ENCODE results near the gene SEMA3D.

SEMA3D gene

GRCh38 chr7:85079434-85079833 is 107.4 kb downstream of the SEMA3D start:
- no peak for DNase-seq (ENCODE audit: low read depth in 2 of 2)

- no peak for DNase-seq (ENCODE audit: low read depth in 2 of 2)
Measured at GRCh38 chr7:85078181-85078580, 108.7 kb downstream of the SEMA3D start.

- DNase-seq (ENCODE audit: low read depth in 2 of 2) = no peak
Measured at GRCh38 chr7:85075864-85076263, 111.0 kb downstream of the SEMA3D start.

GRCh38 chr7:85074992-85075391 is 111.9 kb downstream of the SEMA3D start:
- no peak for DNase-seq (ENCODE audit: low read depth in 2 of 2)

- DNase-seq (ENCODE audit: low read depth in 2 of 2) = no peak
Measured at GRCh38 chr7:85074016-85074415, 112.8 kb downstream of the SEMA3D start.

DNA sequence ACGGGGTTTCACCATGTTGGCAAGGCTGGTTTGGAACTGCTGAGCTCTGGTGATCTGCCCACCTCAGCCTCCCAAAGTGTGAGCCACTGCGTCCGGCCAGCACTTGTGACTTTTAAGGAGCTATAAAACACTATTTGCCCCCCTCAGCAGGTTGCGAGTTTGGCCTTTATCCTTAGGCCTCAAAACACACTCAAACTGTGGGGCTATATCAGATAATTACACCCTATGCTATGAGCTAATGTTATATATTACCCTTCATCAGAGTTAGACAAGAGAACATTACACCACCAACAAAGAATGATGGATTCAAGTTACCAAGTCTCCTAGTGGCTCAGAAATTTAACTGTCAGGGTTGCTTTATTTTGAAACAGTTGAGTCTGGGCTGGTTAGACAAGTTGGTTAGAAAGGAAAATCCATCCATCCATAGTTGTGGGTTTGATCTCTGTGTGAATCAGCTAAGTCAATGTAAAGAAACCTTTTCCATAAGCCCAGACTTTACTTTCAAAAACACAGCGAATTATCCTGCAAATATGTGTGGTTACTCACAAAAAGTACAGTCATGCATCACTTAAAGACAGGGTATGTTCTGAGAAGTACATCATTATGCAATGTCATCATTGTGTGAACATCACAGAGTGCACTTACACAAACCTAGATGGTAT is 115.8 kb downstream of the SEMA3D start:
- DNase-seq (ENCODE audit: low read depth in 2 of 2) = no peak

DNA sequence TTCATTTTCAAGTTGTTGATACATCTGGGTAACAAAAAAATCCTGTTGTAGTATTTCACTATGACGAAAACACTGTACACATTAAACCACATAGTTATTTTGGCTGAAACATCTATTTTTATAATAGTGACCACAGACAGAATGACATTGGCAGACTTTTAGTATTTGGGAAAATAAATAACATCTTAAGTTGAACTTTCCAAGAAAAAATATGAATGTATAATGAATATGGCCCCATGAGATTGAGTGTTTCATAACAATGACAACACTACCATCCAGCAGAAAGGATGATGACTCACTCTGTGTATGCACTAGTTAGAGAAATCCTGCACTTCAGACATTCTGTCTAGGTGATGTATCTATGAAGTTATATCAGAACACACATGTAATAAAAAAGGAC is 118.1 kb downstream of the SEMA3D start:
- no peak for DNase-seq (ENCODE audit: low read depth in 2 of 2)

DNA sequence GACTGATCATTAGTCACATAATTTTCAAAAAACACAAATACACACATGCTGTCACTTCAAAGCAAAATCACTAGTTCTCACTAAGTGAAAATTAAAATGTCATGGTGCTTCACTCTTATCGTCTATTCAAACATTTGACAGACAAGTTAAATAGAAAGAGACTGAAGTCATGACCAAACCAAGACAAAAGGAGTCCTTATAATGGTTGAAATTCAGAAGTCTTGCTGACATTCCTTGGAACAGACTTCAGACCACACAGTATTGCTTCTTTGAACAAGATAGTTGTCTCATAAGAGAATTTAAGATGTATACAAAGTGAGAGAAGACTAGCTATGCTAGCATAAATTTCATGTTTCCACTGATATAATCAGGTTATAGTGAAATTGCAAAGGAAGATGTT is 119.5 kb downstream of the SEMA3D start:
- no peak for DNase-seq (ENCODE audit: low read depth in 2 of 2)

DNA sequence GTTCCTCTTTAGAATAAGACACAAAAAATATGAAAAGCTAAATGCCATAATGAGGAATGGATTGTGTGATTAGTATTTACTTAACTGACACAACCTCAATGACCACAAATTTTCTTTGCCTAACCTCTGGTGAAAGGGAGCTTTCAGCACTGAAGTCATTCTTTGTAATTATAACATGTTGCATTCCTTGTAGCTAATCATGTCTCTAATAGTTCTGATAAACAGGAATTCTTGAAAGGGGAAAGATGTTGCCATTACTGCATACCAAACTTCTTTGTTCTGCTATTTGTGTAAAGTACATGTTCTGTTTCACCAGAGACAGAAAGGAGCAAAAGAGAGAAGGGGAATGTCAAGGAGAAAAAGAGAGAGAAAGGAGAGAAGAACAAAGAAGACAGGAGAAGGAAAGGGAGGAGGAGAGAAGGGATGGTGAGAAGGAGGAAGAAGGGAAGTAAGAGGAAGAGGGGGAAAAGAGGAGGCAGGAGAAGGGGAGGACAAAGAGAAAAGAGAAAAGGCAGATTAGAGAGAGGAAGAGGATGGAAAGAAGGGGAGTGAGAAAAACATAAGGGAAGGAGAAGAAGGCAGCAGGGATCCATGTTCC is 120.9 kb downstream of the SEMA3D start:
- DNase-seq (ENCODE audit: low read depth in 2 of 2) = no peak

GRCh38 chr7:85065306-85065705 is 121.5 kb downstream of the SEMA3D start:
- DNase-seq (ENCODE audit: low read depth in 2 of 2) = no peak

- no peak for DNase-seq (ENCODE audit: low read depth in 2 of 2)
Measured at GRCh38 chr7:85062651-85063050, 124.2 kb downstream of the SEMA3D start.

- DNase-seq (ENCODE audit: low read depth in 2 of 2) = no peak
Measured at GRCh38 chr7:85061456-85061855, 125.4 kb downstream of the SEMA3D start.

DNA sequence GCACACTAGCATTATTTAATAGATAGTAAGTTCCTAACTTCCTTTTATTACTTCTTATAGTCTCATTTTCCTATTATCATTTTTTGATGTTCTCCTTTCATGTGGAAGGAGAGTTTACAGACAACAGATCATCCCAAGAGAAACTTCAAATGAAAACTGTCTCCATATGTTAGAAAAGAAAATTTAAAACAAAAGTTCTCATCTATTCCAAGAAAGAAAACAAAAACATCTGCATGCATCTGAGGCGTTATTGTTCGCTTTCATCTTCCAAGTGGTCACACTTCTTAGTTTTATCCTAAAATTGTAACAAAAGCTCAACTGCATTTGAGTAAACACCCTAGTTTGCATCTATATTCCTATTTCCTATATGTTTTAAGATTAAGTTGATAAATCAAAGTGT is 126.2 kb downstream of the SEMA3D start:
- DNase-seq (ENCODE audit: low read depth in 2 of 2) = no peak

- no peak for DNase-seq (ENCODE audit: low read depth in 2 of 2)
Measured at GRCh38 chr7:85055906-85056305, 130.9 kb downstream of the SEMA3D start.

DNA sequence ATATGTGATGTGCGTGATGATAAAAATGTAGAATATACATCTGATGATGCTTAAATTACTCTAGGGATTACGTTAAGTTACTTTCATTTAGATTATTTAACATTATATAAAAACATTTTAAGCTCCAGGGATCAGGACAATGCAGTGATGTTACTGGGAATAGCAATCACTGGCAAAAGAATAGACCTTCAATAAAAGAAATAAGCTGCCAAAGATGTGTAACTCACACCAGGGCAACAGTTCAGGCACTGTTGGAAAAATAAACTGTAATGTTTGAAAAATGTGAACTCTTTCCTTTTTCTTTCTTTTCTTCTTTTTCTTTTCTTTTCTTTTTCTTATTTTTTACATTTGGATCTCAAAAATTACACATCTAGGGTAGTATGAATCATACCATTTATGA is 131.7 kb downstream of the SEMA3D start:
- DNase-seq (ENCODE audit: low read depth in 2 of 2) = no peak

GRCh38 chr7:85054306-85054705 is 132.6 kb downstream of the SEMA3D start:
- DNase-seq (ENCODE audit: low read depth in 2 of 2) = no peak

GRCh38 chr7:85052894-85053293 is 134.0 kb downstream of the SEMA3D start:
- no peak for DNase-seq (ENCODE audit: low read depth in 2 of 2)

GRCh38 chr7:85052056-85052737 is 134.7 kb downstream of the SEMA3D start:
- DNase-seq (ENCODE audit: low read depth in 2 of 2) = no peak

DNA sequence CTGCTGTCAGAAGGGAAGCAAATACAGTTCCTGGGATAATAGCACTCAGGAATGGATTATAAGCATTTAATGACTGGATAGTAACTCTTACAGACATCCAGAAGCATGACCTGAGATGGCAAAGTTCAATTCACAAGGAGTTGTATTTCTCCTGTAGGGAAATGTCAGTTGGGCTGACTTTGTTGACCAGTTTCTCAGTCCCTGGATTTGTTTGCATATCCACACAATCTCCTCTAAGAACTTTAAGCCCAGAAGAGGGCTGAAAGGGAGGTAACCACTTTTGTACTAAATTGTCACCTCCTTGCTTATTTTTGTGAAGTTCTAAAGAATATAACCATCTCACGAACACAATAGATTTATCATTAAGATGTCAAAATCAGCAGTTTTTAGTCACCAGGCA is 140.3 kb downstream of the SEMA3D start:
- no peak for DNase-seq (ENCODE audit: low read depth in 2 of 2)

- no peak for DNase-seq (ENCODE audit: low read depth in 2 of 2)
Measured at GRCh38 chr7:85041605-85042216, 145.1 kb downstream of the SEMA3D start.

- no peak for DNase-seq (ENCODE audit: low read depth in 2 of 2)
Measured at GRCh38 chr7:85039196-85039923, 147.5 kb downstream of the SEMA3D start.

DNA sequence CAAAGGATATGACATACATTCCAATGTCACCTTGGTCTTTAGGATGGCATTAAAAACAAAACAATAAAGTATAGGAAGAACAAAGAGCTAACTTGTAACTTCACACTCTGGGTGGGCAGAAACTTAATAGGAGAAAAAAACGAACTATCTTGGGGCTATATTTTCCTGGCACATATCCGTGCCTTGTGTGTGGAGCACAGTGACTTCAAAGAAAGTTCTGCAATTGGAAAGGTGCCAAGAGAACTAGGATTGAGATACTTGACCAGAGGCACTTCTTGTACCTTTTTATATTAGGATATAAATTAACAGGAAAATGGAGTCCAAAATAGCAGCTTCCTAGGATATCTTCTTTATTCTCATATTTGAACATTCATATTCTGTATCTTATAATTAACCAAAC is 148.4 kb downstream of the SEMA3D start:
- no peak for DNase-seq (ENCODE audit: low read depth in 2 of 2)

All from activated CD8-positive, alpha-beta memory T cell treated with anti-CD3 and anti-CD28 coated beads for 4 hours (primary cell).